ENCODE data around the gene ZFAND6.
"Not testable (repeated sequence)": the region's sequence is repeated elsewhere in the genome, so short reads cannot be mapped to it uniquely, and the experiment has no call there.

The ZFAND6 gene

GRCh38 chr15:80090879-80091503, 31.5 kb downstream of the ZFAND6 start:
- Histone ChIP-seq H3K9ac (ENCODE audit: low read length in 5 of 5) (no peak overlapping the region), H3K36me3 (ENCODE audit: control insufficient read depth in 5 of 5, insufficient read depth in 5 of 5, low read length in 5 of 5) (no peaks in the 10 kb centered on the region), H3K9me3 (ENCODE audit: control insufficient read depth in 5 of 5, low read length in 5 of 5) (no peaks in the 10 kb centered on the region), H3K4me3 (ENCODE audit: low read depth in 1 of 5, low read length in 5 of 5) (no peak overlapping the region), H3K27me3 (ENCODE audit: control insufficient read depth in 5 of 5, insufficient read depth in 4 of 5, low read length in 5 of 5) (no peaks in the 10 kb centered on the region), H3K27ac (ENCODE audit: low read depth, low read length) (no peak overlapping the region), H3K4me1 (ENCODE audit: control insufficient read depth in 5 of 5, insufficient read depth in 5 of 5, low read length in 5 of 5) (peaks cover 0 to 25% (median 10%) of the 10 kb centered on the region in 5 donors)

- H3K27me3 ChIP-seq (ENCODE audit: control insufficient read depth in 5 of 5, insufficient read depth in 4 of 5, low read length in 5 of 5) = no peaks in the 10 kb centered on the region
- H3K27ac ChIP-seq (ENCODE audit: low read depth, low read length) = no peak overlapping the region
- H3K36me3 ChIP-seq (ENCODE audit: control insufficient read depth in 5 of 5, insufficient read depth in 5 of 5, low read length in 5 of 5) = no peaks in the 10 kb centered on the region
- no peaks in the 10 kb centered on the region for H3K9me3 ChIP-seq (ENCODE audit: control insufficient read depth in 5 of 5, low read length in 5 of 5)
- no peak overlapping the region for H3K9ac ChIP-seq (ENCODE audit: low read length in 5 of 5)
- H3K4me3 ChIP-seq (ENCODE audit: low read depth in 1 of 5, low read length in 5 of 5) = no peak overlapping the region
- peaks cover 0 to 21% (median 7%) of the 10 kb centered on the region in 5 donors for H3K4me1 ChIP-seq (ENCODE audit: control insufficient read depth in 5 of 5, insufficient read depth in 5 of 5, low read length in 5 of 5)
Observed at GRCh38 chr15:80093854-80094418, 34.5 kb downstream of the ZFAND6 start.

GRCh38 chr15:80095511-80095910, 36.0 kb downstream of the ZFAND6 start:
- Histone ChIP-seq H3K9me3 (ENCODE audit: control insufficient read depth in 5 of 5, low read length in 5 of 5) (no peaks in the 10 kb centered on the region), H3K9ac (ENCODE audit: low read length in 5 of 5) (no peak overlapping the region), H3K36me3 (ENCODE audit: control insufficient read depth in 5 of 5, insufficient read depth in 5 of 5, low read length in 5 of 5) (no peaks in the 10 kb centered on the region), H3K27ac (ENCODE audit: low read depth, low read length) (no peak overlapping the region), H3K4me3 (ENCODE audit: low read depth in 1 of 5, low read length in 5 of 5) (no peak overlapping the region), H3K27me3 (ENCODE audit: control insufficient read depth in 5 of 5, insufficient read depth in 4 of 5, low read length in 5 of 5) (no peaks in the 10 kb centered on the region), H3K4me1 (ENCODE audit: control insufficient read depth in 5 of 5, insufficient read depth in 5 of 5, low read length in 5 of 5) (peaks cover 0 to 22% (median 12%) of the 10 kb centered on the region in 5 donors)

GRCh38 chr15:80095969-80096368, 36.5 kb downstream of the ZFAND6 start:
- Histone ChIP-seq H3K27me3 (ENCODE audit: control insufficient read depth in 5 of 5, insufficient read depth in 4 of 5, low read length in 5 of 5) (no peaks in the 10 kb centered on the region), H3K4me1 (ENCODE audit: control insufficient read depth in 5 of 5, insufficient read depth in 5 of 5, low read length in 5 of 5) (peaks cover 0 to 22% (median 12%) of the 10 kb centered on the region in 5 donors), H3K9me3 (ENCODE audit: control insufficient read depth in 5 of 5, low read length in 5 of 5) (no peaks in the 10 kb centered on the region), H3K36me3 (ENCODE audit: control insufficient read depth in 5 of 5, insufficient read depth in 5 of 5, low read length in 5 of 5) (peaks cover 0 to 2% (median 0%) of the 10 kb centered on the region in 5 donors), H3K27ac (ENCODE audit: low read depth, low read length) (no peak overlapping the region), H3K4me3 (ENCODE audit: low read depth in 1 of 5, low read length in 5 of 5) (no peak overlapping the region), H3K9ac (ENCODE audit: low read length in 5 of 5) (no peak overlapping the region)

GRCh38 chr15:80098341-80098740, 38.9 kb downstream of the ZFAND6 start:
- Histone ChIP-seq H3K9me3 (ENCODE audit: control insufficient read depth in 5 of 5, low read length in 5 of 5) (no peaks in the 10 kb centered on the region), H3K4me3 (ENCODE audit: low read depth in 1 of 5, low read length in 5 of 5) (no peak overlapping the region), H3K36me3 (ENCODE audit: control insufficient read depth in 5 of 5, insufficient read depth in 5 of 5, low read length in 5 of 5) (peaks cover 0 to 2% (median 0%) of the 10 kb centered on the region in 5 donors), H3K9ac (ENCODE audit: low read length in 5 of 5) (no peak overlapping the region), H3K27me3 (ENCODE audit: control insufficient read depth in 5 of 5, insufficient read depth in 4 of 5, low read length in 5 of 5) (no peaks in the 10 kb centered on the region), H3K27ac (ENCODE audit: low read depth, low read length) (no peak overlapping the region), H3K4me1 (ENCODE audit: control insufficient read depth in 5 of 5, insufficient read depth in 5 of 5, low read length in 5 of 5) (peaks cover 0 to 22% (median 12%) of the 10 kb centered on the region in 5 donors)

GRCh38 chr15:80099241-80099640, 39.8 kb downstream of the ZFAND6 start:
- Histone ChIP-seq H3K4me1 (ENCODE audit: control insufficient read depth in 5 of 5, insufficient read depth in 5 of 5, low read length in 5 of 5) (peaks cover 0 to 18% (median 7%) of the 10 kb centered on the region in 5 donors), H3K4me3 (ENCODE audit: low read depth in 1 of 5, low read length in 5 of 5) (no peak overlapping the region), H3K9me3 (ENCODE audit: control insufficient read depth in 5 of 5, low read length in 5 of 5) (no peaks in the 10 kb centered on the region), H3K36me3 (ENCODE audit: control insufficient read depth in 5 of 5, insufficient read depth in 5 of 5, low read length in 5 of 5) (peaks cover 0 to 2% (median 0%) of the 10 kb centered on the region in 5 donors), H3K9ac (ENCODE audit: low read length in 5 of 5) (no peak overlapping the region), H3K27me3 (ENCODE audit: control insufficient read depth in 5 of 5, insufficient read depth in 4 of 5, low read length in 5 of 5) (no peaks in the 10 kb centered on the region), H3K27ac (ENCODE audit: low read depth, low read length) (no peak overlapping the region)

- peaks cover 0 to 18% (median 7%) of the 10 kb centered on the region in 5 donors for H3K4me1 ChIP-seq (ENCODE audit: control insufficient read depth in 5 of 5, insufficient read depth in 5 of 5, low read length in 5 of 5)
Observed at GRCh38 chr15:80099662-80100061, 40.2 kb downstream of the ZFAND6 start.

GRCh38 chr15:80100247-80100646, 40.8 kb downstream of the ZFAND6 start:
- Histone ChIP-seq H3K9me3 (ENCODE audit: control insufficient read depth in 5 of 5, low read length in 5 of 5) (no peaks in the 10 kb centered on the region), H3K27me3 (ENCODE audit: control insufficient read depth in 5 of 5, insufficient read depth in 4 of 5, low read length in 5 of 5) (no peaks in the 10 kb centered on the region), H3K27ac (ENCODE audit: low read depth, low read length) (no peak overlapping the region), H3K4me1 (ENCODE audit: control insufficient read depth in 5 of 5, insufficient read depth in 5 of 5, low read length in 5 of 5) (peaks cover 0 to 14% (median 7%) of the 10 kb centered on the region in 5 donors), H3K9ac (ENCODE audit: low read length in 5 of 5) (no peak overlapping the region), H3K4me3 (ENCODE audit: low read depth in 1 of 5, low read length in 5 of 5) (no peak overlapping the region), H3K36me3 (ENCODE audit: control insufficient read depth in 5 of 5, insufficient read depth in 5 of 5, low read length in 5 of 5) (peaks cover 0 to 2% (median 0%) of the 10 kb centered on the region in 5 donors)

More at GRCh38 chr15:80099662-80100061, 40.2 kb downstream of the ZFAND6 start:
- not testable (repeated sequence) for H3K9ac ChIP-seq (ENCODE audit: low read length in 5 of 5); H3K36me3 ChIP-seq (ENCODE audit: control insufficient read depth in 5 of 5, insufficient read depth in 5 of 5, low read length in 5 of 5); H3K27me3 ChIP-seq (ENCODE audit: control insufficient read depth in 5 of 5, insufficient read depth in 4 of 5, low read length in 5 of 5); H3K9me3 ChIP-seq (ENCODE audit: control insufficient read depth in 5 of 5, low read length in 5 of 5); H3K4me3 ChIP-seq (ENCODE audit: low read depth in 1 of 5, low read length in 5 of 5); H3K27ac ChIP-seq (ENCODE audit: low read depth, low read length)

GRCh38 chr15:80105193-80105592, 45.7 kb downstream of the ZFAND6 start:
- H3K27me3 ChIP-seq (ENCODE audit: control insufficient read depth in 5 of 5, insufficient read depth in 4 of 5, low read length in 5 of 5) = no peaks in the 10 kb centered on the region
- no peaks in the 10 kb centered on the region for H3K9me3 ChIP-seq (ENCODE audit: control insufficient read depth in 5 of 5, low read length in 5 of 5)
- H3K4me3 ChIP-seq (ENCODE audit: low read depth in 1 of 5, low read length in 5 of 5) = no peak overlapping the region
- peaks cover 0 to 17% (median 14%) of the 10 kb centered on the region in 5 donors for H3K4me1 ChIP-seq (ENCODE audit: control insufficient read depth in 5 of 5, insufficient read depth in 5 of 5, low read length in 5 of 5)
- H3K27ac ChIP-seq (ENCODE audit: low read depth, low read length) = no peak overlapping the region
- no peak overlapping the region for H3K9ac ChIP-seq (ENCODE audit: low read length in 5 of 5)
- peaks cover 0 to 2% (median 0%) of the 10 kb centered on the region in 5 donors for H3K36me3 ChIP-seq (ENCODE audit: control insufficient read depth in 5 of 5, insufficient read depth in 5 of 5, low read length in 5 of 5)

GRCh38 chr15:80105595-80105994, 46.1 kb downstream of the ZFAND6 start:
- Histone ChIP-seq H3K4me1 (ENCODE audit: control insufficient read depth in 5 of 5, insufficient read depth in 5 of 5, low read length in 5 of 5) (peaks cover 0 to 17% (median 14%) of the 10 kb centered on the region in 5 donors), H3K4me3 (ENCODE audit: low read depth in 1 of 5, low read length in 5 of 5) (no peak overlapping the region), H3K27ac (ENCODE audit: low read depth, low read length) (no peak overlapping the region), H3K27me3 (ENCODE audit: control insufficient read depth in 5 of 5, insufficient read depth in 4 of 5, low read length in 5 of 5) (no peaks in the 10 kb centered on the region), H3K36me3 (ENCODE audit: control insufficient read depth in 5 of 5, insufficient read depth in 5 of 5, low read length in 5 of 5) (peaks cover 0 to 2% (median 0%) of the 10 kb centered on the region in 5 donors), H3K9me3 (ENCODE audit: control insufficient read depth in 5 of 5, low read length in 5 of 5) (no peaks in the 10 kb centered on the region), H3K9ac (ENCODE audit: low read length in 5 of 5) (no peak overlapping the region)
